ENCODE data around the gene NRG3.

GRCh38 chr10:82438277-82438676 is 563.3 kb downstream of the NRG3 start:
- no peak for TF ChIP-seq CTCF (IDR thresholded peaks at IDR 0.05)
- no peak for TF ChIP-seq REST (IDR thresholded peaks at IDR 0.05; ENCODE audit: insufficient read depth in 1 of 2, low read depth in 2 of 2, low read length in 1 of 2)

Measured in Panc1 (cell line).